Esophagus muscularis mucosa (tissue), 4 donors: ENCODE measurements around the gene PRSS50.

Experiments used
- CTCF ChIP-seq, 3 experiments: fragments of 200-600 bp in 2 of 3; fragments of 450-650 bp in 1 of 3; sonication (generic) in 2 of 3; IDR thresholded peaks; one replicate each; pipeline ENCODE4 v1.5.1; 2017 to 2019; ENCODE audit warnings: antibody characterized with exemption in 3 of 3, mild to moderate bottlenecking in 2 of 3, moderate library complexity in 1 of 3
- EP300 ChIP-seq: sonication (generic); formaldehyde crosslinking; IDR thresholded peaks from one replicate; pipeline ENCODE4 v1.6.1; 2017; ENCODE audit warnings: antibody characterized with exemption
- POLR2A ChIP-seq: fragments of 450-650 bp; IDR thresholded peaks from one replicate; pipeline ENCODE4 v1.6.1; 2017; ENCODE audit warnings: antibody characterized with exemption, moderate library complexity, mild to moderate bottlenecking, low read depth
- POLR2AphosphoS5 ChIP-seq, 2 donors: sonication (generic); formaldehyde crosslinking; IDR thresholded peaks; one replicate each; pipeline ENCODE4 v1.6.1; 2017; ENCODE audit warnings: antibody characterized with exemption in 2 of 2

- TF ChIP-seq POLR2AphosphoS5 (IDR thresholded peaks at IDR 0.05), result no peak
- no peak for TF ChIP-seq CTCF (IDR thresholded peaks at IDR 0.05)
- no peak for TF ChIP-seq EP300
- TF ChIP-seq POLR2A, result no peak
These were observed 49.6 kb downstream of the PRSS50 start for GRCh38 chr3:46668116-46668515.
